Keratinocyte (primary cell): Measurements from ENCODE around the gene PLAAT4. TPM values are rescaled to one million over a fixed set of nuclear protein-coding genes. Genes with fewer than 3 reads are reported as not detected.

ENCODE experiments used
- DNase-seq: peaks from one replicate; pipeline ENCODE4 v3.0.0-alpha.2; 2011; ENCODE audit warnings: low read depth, missing footprints, low spot score
- FAIRE-seq: peaks from 2 replicates; lab custom pipeline; 2011; peaks lifted over from hg19 to GRCh38; lab: Jason Lieb, UNC
- H2AFZ ChIP-seq: 2 replicates; pipeline ENCODE4 v1.6.0; 2012; ENCODE audit warnings: low read length, control low read depth, inconsistent platforms; ENCODE audit not compliant: control insufficient read depth
- H3K27ac ChIP-seq: 2 replicates; pipeline ENCODE4 v1.5.1; 2011; ENCODE audit warnings: low read length; ENCODE audit not compliant: control insufficient read depth, insufficient read depth
- H3K27me3 ChIP-seq: 3 replicates; pipeline ENCODE4 v1.6.0; 2011; ENCODE audit warnings: low read length; ENCODE audit not compliant: control insufficient read depth, insufficient read depth; ENCODE audit errors: extremely low read depth
- H3K36me3 ChIP-seq, 2 experiments: 2 replicates in 1 of 2; 3 replicates in 1 of 2; pipeline ENCODE4 v1.5.1; 2011; ENCODE audit warnings: low read length in 2 of 2, mild to moderate bottlenecking in 1 of 2; ENCODE audit not compliant: control insufficient read depth in 2 of 2, insufficient read depth in 2 of 2; ENCODE audit errors: extremely low read depth in 1 of 2
- H3K4me1 ChIP-seq: 3 replicates; pipeline ENCODE4 v1.5.1; 2011; ENCODE audit warnings: low read length; ENCODE audit not compliant: control insufficient read depth, insufficient read depth; ENCODE audit errors: extremely low read depth
- H3K4me2 ChIP-seq: 3 replicates; pipeline ENCODE4 v1.6.0; 2011; ENCODE audit warnings: low read depth, low read length; ENCODE audit not compliant: control insufficient read depth, insufficient read depth; ENCODE audit errors: extremely low read depth
- H3K4me3 ChIP-seq, 3 experiments: fragments of 200-600 bp in 1 of 3; sonication (generic) in 1 of 3; 2 replicates in 2 of 3; 3 replicates in 1 of 3; pipeline ENCODE4 v1.5.1; 2011 to 2016; ENCODE audit warnings: low read length in 3 of 3, mild to moderate bottlenecking in 3 of 3, control low read depth in 2 of 3, inconsistent platforms in 1 of 3, low read depth in 1 of 3, mixed read lengths in 1 of 3, mixed run types in 1 of 3, moderate library complexity in 1 of 3; ENCODE audit not compliant: control insufficient read depth in 2 of 3, insufficient read depth in 2 of 3; ENCODE audit errors: extremely low read depth in 1 of 3
- H3K79me2 ChIP-seq: 2 replicates; pipeline ENCODE4 v1.6.0; 2012; ENCODE audit warnings: low read length; ENCODE audit not compliant: control insufficient read depth, insufficient read depth
- H3K9ac ChIP-seq: 3 replicates; pipeline ENCODE4 v1.6.0; 2011; ENCODE audit warnings: low read length; ENCODE audit not compliant: control insufficient read depth, insufficient read depth; ENCODE audit errors: extremely low read depth
- H3K9me1 ChIP-seq: 3 replicates; pipeline ENCODE4 v1.6.0; 2011; ENCODE audit warnings: low read length; ENCODE audit not compliant: control insufficient read depth, insufficient read depth; ENCODE audit errors: extremely low read depth
- H3K9me3 ChIP-seq: 2 replicates; pipeline ENCODE4 v1.5.1; 2012; ENCODE audit warnings: low read depth, low read length; ENCODE audit not compliant: control insufficient read depth
- H4K20me1 ChIP-seq: 3 replicates; pipeline ENCODE4 v1.6.0; 2011; ENCODE audit warnings: low read length; ENCODE audit not compliant: control insufficient read depth, insufficient read depth; ENCODE audit errors: extremely low read depth
- CTCF ChIP-seq, 3 experiments: IDR thresholded peaks in 1 of 3; conservative IDR thresholded peaks in 1 of 3; optimal IDR thresholded peaks in 1 of 3; 2 replicates in 2 of 3; 3 replicates in 1 of 3; pipeline versions ENCODE3 to v1.5.1; 2011; ENCODE audit warnings: low read length in 3 of 3, mild to moderate bottlenecking in 3 of 3, moderate library complexity in 2 of 3, control low read depth in 1 of 3, inconsistent platforms in 1 of 3; ENCODE audit not compliant: insufficient read depth in 2 of 3; ENCODE audit errors: extremely low read depth in 1 of 3
- EZH2 ChIP-seq: IDR thresholded peaks from one replicate; pipeline ENCODE4 v1.6.1; 2012; ENCODE audit warnings: inconsistent platforms, mild to moderate bottlenecking, low read length, moderate library complexity
- dilution Hi-C: fragments of 300-500 bp; cut with MboI; formaldehyde crosslinking; loops from one replicate; pipeline ENCODE4 v1.7.0; 2020; ENCODE audit warnings: low sequenced_read_pairs; ENCODE audit not compliant: extremely low pct_ligation_motif_present
- polyA plus RNA-seq, 5 experiments: library from polyadenylated mRNA; depleted of rRNA in 3 of 5; stranded (reverse) in 3 of 5; stranded (forward) in 1 of 5; unstranded in 1 of 5; fragments of >200 nt; gene quantifications; 1 replicate in 1 of 5; 2 replicates in 3 of 5; 3 replicates in 1 of 5; pipeline versions ENCODE4 v1.2.1 to v1.2.3, GENCODE V29; 2011 to 2012; ENCODE audit warnings: missing spikeins in 2 of 5, low read depth in 1 of 5, low replicate concordance in 1 of 5

Gene PLAAT4
- polyA plus RNA-seq, 1 donor (not counting 4 experiments of a cell fraction or from before 2014, with no cell fraction given), result 2.0 TPM

- Histone ChIP-seq H3K9me3 (no peaks in the 10 kb centered on the region), H3K9ac (no peak overlapping the region), H3K4me2 (no peak overlapping the region), H3K27ac (no peak overlapping the region), H3K79me2 (no peaks in the 10 kb centered on the region), H3K4me3 (no peak overlapping the region), H3K27me3 (no peaks in the 10 kb centered on the region), H3K9me1 (no peaks in the 10 kb centered on the region), H3K36me3 (no peaks in the 10 kb centered on the region), H2AFZ (no peak overlapping the region), H3K4me1 (peaks cover 2% of the 10 kb centered on the region), H4K20me1 (no peaks in the 10 kb centered on the region)
- TF ChIP-seq CTCF (optimal IDR thresholded peaks at IDR 0.05 in 1 of 3, IDR thresholded peaks at IDR 0.05 in 1 of 3, conservative IDR thresholded peaks at IDR 0.05 in 1 of 3; ENCODE audit: extremely low read depth in 1 of 3, insufficient read depth in 2 of 3, low read length in 3 of 3), result no peak
- no peak for FAIRE-seq
- dilution Hi-C loops, result no loop called here
- DNase-seq, result no peak
Observed at GRCh38 chr11:63552921-63553320, 16.3 kb downstream of the PLAAT4 start.

- dilution Hi-C loops, result no loop called here
- Histone ChIP-seq H3K27ac (no peak overlapping the region), H2AFZ (no peak overlapping the region), H3K4me3 (no peak overlapping the region), H3K79me2 (no peaks in the 10 kb centered on the region), H3K36me3 (no peaks in the 10 kb centered on the region), H4K20me1 (no peaks in the 10 kb centered on the region), H3K4me1 (peaks cover 2% of the 10 kb centered on the region), H3K9me1 (no peaks in the 10 kb centered on the region), H3K9me3 (no peaks in the 10 kb centered on the region), H3K4me2 (no peak overlapping the region), H3K27me3 (no peaks in the 10 kb centered on the region), H3K9ac (no peak overlapping the region)
- TF ChIP-seq EZH2 (no peak), CTCF (optimal IDR thresholded peaks at IDR 0.05 in 1 of 3, IDR thresholded peaks at IDR 0.05 in 1 of 3, conservative IDR thresholded peaks at IDR 0.05 in 1 of 3; ENCODE audit: extremely low read depth in 1 of 3, insufficient read depth in 2 of 3, low read length in 3 of 3) (no peak)
- no peak for DNase-seq
- no peak for FAIRE-seq
Observed at GRCh38 chr11:63553759-63554158, 17.2 kb downstream of the PLAAT4 start.
